SIG-M5 treated with dmso at 0.1 percent for 504 hours (cell line): ENCODE measurements around the gene CYSTM1.

Experiments
- DNase-seq: peaks from one replicate; lab custom pipeline; 2025; ENCODE audit not compliant: unreplicated experiment; lab: John Stamatoyannopoulos, UW

The CYSTM1 gene

GRCh38 chr5:140252470-140253126, 77.6 kb downstream of the CYSTM1 start:
- DNase-seq = no peak

- peak; percentile 35 for DNase-seq
Measured at GRCh38 chr5:140253985-140254384, 79.0 kb downstream of the CYSTM1 start.

GRCh38 chr5:140255460-140256157, 80.6 kb downstream of the CYSTM1 start:
- DNase-seq = no peak

DNA sequence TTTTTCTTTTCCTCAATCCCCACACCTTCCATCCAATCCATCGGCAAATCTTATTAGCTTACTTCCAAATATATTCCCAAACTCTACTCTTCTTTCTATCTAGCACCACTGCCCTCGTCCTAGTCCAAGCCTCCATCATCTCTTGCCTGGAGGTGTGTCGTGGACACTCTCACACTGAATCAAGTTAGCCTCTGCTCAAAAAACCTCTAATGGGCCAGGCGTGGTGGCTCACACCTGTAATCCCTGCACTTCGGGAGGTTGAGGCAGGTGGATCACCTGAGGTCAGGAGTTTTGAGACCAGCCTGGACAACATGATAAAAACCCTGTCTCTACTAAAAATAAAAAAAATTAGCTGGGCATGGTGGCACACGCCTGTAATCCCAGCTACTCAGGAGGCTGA, 81.7 kb downstream of the CYSTM1 start:
- DNase-seq = no peak

DNA sequence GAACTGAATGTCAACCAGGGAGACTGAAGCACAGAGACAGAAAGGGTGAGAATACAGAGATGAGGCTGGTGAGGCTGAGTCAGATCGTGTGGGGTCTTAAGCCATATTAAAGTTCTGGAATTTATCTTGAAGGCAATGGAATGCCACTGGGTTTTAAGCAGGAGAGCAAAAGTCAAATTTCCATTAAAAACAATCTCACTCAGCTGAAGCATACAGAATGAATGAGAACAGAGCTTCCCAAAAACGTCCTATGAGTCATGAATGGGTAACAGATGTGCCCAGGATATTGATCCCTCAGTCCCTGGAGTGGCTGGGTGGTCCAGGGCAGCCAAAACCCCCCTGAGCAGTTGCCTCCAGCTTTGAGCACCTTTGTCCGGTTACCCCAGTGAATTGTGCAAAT, 83.0 kb downstream of the CYSTM1 start:
- DNase-seq = no peak

GRCh38 chr5:140258873-140259272, 83.9 kb downstream of the CYSTM1 start:
- no peak for DNase-seq

DNA sequence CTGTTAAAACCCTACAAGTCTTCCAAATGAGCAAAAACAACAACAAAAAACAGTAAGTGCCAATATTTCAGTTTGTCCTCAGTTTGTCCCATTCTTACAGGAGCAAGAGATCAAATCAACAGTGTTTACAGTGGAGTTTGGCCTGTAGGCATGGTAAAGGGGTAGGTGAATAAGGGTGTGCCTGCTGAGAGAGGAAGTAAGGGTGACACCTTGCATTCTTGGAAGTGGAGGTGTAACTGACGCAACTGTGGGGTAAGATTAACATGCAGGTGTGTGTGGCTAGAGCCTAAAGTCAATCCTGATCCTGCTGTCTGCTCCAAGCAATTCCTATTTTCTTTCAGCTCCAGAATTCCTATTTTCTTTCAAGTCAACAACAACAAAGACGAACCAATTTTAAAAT, 84.5 kb downstream of the CYSTM1 start:
- no peak for DNase-seq

- DNase-seq = no peak
Measured at GRCh38 chr5:140260089-140260656, 85.2 kb downstream of the CYSTM1 start.

DNA sequence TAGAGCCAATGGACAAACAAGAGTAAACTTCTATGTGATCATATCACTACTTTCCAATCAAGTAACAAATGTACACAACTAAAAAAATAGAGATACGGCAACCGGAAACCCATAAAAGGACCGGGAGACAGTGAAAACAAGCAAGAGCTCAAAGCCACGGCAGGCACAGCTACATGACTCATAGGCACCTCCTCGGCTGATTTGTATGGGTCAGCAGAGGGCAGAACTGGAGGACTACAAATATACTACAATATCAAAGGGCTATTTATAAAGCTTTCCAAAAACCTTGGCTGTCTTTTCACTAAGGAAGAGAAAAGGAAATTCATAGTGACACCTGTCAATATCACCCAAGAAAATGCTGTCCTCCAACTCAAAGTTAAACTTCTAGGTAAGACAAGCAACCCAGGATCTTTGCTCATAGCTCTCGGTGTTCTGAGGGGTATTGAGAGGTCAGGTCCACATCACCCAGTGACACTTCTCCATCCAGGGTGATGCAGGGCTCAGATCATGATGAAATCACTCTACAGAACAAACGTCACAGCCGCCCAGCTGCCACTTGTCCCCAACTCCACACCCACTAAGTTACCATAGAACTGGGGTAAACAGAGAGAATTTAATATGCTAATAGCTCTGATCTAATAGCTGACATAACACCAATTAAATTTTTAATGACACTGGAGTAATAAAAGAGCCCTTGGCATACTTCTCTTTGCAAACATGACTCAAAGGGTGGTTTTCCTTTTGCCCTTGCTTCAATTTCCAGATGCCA, 86.6 kb downstream of the CYSTM1 start:
- peak; percentile 55 for DNase-seq

- no peak for DNase-seq
Measured at GRCh38 chr5:140262221-140262620, 87.2 kb downstream of the CYSTM1 start.

GRCh38 chr5:140262839-140263238, 87.9 kb downstream of the CYSTM1 start:
- no peak for DNase-seq

GRCh38 chr5:140265845-140266244, 90.9 kb downstream of the CYSTM1 start:
- DNase-seq = no peak

DNA sequence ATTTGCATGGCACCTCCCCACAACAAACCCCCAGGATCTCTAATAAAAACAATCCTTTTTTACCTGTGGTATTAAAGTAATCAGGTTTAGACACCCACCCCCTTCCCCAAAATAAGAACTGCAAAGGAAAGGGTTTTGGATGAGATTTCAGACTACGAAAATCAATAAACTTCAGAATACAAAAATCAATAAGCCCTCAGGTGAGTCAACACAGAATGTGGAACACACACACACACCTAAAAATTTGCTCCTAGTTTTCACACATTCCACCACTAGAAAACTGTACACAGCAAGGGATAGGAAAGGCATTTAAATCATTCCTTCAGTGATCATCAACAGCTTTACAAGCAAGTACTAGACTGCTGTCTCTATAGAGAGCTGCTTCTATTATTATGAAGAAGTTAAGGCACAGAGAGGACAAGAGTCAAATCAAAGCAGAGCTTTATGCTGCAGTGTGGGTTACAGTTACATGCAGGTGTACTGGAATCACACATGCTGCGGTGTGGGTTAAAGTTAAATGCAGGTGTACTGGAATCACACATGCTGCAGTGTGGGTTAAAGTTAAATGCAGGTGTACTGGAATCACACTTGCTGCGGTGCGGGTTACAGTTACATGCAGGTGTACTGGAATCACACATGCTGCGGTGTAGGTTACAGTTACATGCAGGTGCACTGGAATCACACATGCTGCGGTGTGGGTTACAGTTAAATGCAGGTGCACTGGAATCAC, 91.6 kb downstream of the CYSTM1 start:
- no peak for DNase-seq

GRCh38 chr5:140267201-140267540, 92.2 kb downstream of the CYSTM1 start:
- DNase-seq = no peak

DNA sequence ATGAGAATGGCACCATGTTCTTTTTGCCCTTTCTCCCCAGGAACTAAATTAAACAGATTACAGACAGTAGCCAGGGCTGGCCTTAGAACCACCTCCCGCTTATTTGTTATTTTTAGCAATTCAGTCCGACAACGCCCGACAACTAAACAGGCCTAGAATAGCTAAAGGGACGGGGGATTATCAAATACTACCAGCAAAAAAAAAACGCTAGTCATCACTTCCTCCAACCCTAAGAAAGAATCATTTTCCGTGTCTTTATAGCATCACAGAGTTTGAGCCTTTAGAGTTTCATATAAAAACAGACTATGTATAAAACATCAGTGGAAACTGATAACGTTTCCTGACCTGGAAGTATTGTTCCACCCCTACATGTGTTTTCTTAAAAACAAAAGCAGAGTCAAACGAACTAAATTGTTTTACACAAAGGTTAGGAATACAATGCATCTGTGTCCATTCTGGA, 92.6 kb downstream of the CYSTM1 start:
- peak; percentile 68 for DNase-seq

GRCh38 chr5:140270008-140270407, 95.0 kb downstream of the CYSTM1 start:
- DNase-seq = no peak

- peak; percentile 97 for DNase-seq
Measured at GRCh38 chr5:140273401-140273877, 98.5 kb downstream of the CYSTM1 start.

DNA sequence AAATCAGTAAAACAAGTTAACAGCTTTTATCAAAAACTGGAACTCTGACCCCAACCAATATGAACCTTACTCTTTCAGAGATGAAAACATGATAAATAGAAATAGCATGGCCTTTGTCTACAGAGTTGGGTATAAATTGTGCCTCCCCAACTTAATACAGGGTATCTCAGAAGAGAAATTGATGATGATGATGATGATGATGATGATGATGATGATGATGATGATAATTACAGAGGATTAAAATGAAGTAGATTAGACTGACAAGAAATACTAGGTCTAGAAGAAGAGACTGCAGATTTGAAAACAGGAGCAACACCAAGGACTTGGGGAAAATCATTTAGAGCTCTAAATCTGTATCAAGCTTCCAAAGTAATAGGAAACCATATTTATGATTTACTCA, 100.8 kb downstream of the CYSTM1 start:
- no peak for DNase-seq

DNA sequence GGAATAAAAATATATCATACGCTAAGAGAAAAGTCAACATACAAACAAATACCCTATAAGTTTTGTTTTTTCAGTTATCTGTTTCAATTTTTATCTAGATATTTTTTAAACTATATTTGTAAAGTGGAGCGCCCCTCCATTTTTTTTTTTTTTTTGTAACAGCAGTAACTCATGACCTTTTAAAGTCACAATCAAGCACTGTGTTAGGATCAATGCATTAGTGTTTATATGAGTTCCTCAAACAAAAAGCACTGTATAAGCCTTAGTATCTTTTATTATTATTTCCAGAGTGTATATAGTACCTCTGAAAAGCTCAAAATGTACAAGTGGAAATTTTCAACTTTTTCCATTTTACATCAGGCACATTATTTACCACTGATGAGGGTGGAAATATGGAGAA, 107.3 kb downstream of the CYSTM1 start:
- DNase-seq = no peak

GRCh38 chr5:140284013-140284412, 109.0 kb downstream of the CYSTM1 start:
- no peak for DNase-seq

- DNase-seq = no peak
Measured at GRCh38 chr5:140286424-140286823, 111.4 kb downstream of the CYSTM1 start.
